ENCODE results near the gene GSTA4. TPM values are rescaled to one million over a fixed set of nuclear protein-coding genes. Genes with fewer than 3 reads are reported as not detected.
"Not testable (repeated sequence)": the region's sequence is repeated elsewhere in the genome, so short reads cannot be mapped to it uniquely, and the experiment has no call there.

The GSTA4 gene
- total and polyA plus RNA-seq, 2 donors (not counting 3 experiments of a cell fraction or from before 2014, with no cell fraction given) = 15.0 to 24.6 TPM

DNA sequence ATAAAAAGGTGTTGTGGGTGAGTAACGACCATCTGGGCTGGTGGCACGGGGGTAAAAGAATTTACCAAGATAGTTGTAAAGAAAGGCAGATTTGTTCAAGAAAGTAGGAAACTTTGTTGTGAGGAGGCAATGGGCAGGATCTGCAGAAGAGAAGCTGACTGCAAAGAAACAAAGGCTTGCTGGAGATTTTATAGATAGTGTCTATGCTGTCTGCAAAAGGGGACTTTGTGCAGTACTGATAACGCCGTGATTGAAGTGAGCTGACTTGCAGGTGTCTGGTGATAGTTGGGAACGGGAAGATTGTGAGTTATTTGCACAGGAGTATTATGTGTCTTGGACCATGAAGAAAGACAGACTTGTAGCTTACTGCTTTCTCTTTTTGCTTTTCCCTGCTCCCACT lies 48.8 kb downstream of the GSTA4 start:
- dilution Hi-C loops (cut with MboI; ENCODE audit: extremely low pct_ligation_motif_present, low sequenced_read_pairs) = no loop called here
- FAIRE-seq (no peak), DNase-seq (ENCODE audit: low read depth, low spot score) (no peak)
- ChIA-PET CTCF (interaction anchor here (1.5 kb wide), 1 partner anchor 11 kb away, joined by 4 read pairs; no protein-coding TSS in a partner anchor), POLR2A (no interaction called here)
- no peaks in the 10 kb centered on the region for H3K79me2 ChIP-seq (ENCODE audit: control insufficient read depth, insufficient read depth, low read length)
- no peak overlapping the region for H3K27ac ChIP-seq (ENCODE audit: insufficient read depth, low read depth, low read length)
- H4K20me1 ChIP-seq (replicated peaks; ENCODE audit: control insufficient read depth, extremely low read depth, insufficient read depth, low read length) = no peaks in the 10 kb centered on the region
- no peak overlapping the region for H2AFZ ChIP-seq (ENCODE audit: low read depth, low read length)
- peaks cover 8 to 9% of the 10 kb centered on the region in 2 experiments for H3K27me3 ChIP-seq (ENCODE audit: control insufficient read depth in 2 of 2, insufficient read depth in 2 of 2, low read length in 2 of 2)
- H3K4me3 ChIP-seq (replicated peaks in 1 of 3; ENCODE audit: insufficient read depth in 1 of 3, low read depth in 1 of 3, low read length in 3 of 3) = no peak overlapping the region
- intact Hi-C loops (cut with micrococcal nuclease) = loop anchor here (5.0 kb wide), 1 partner anchor 844 kb away; no protein-coding TSS in a partner anchor
- no peak overlapping the region for H3K9ac ChIP-seq (replicated peaks; ENCODE audit: extremely low read depth, insufficient read depth, low read length)
- H3K4me2 ChIP-seq (ENCODE audit: insufficient read depth, low read length) = no peak overlapping the region
- no TSS peak for BruUV-seq (replicated peaks)
- no peaks in the 10 kb centered on the region for H3K9me1 ChIP-seq (replicated peaks; ENCODE audit: control insufficient read depth, extremely low read depth, insufficient read depth, low read length)
- TF ChIP-seq POLR2A (IDR thresholded peaks at IDR 0.05; ENCODE audit: low read depth, low read length) = no peak
- no peaks in the 10 kb centered on the region for H3K9me3 ChIP-seq (replicated peaks; ENCODE audit: control insufficient read depth, insufficient read depth, low read length)
- H3K4me1 ChIP-seq (ENCODE audit: control insufficient read depth, extremely low read depth, insufficient read depth, low read length) = no peaks in the 10 kb centered on the region
- no peaks in the 10 kb centered on the region for H3K36me3 ChIP-seq (ENCODE audit: control insufficient read depth in 2 of 2, extremely low read depth in 1 of 2, insufficient read depth in 2 of 2, low read length in 2 of 2)

- FAIRE-seq; intact Hi-C loops (cut with micrococcal nuclease); dilution Hi-C loops (cut with MboI; ENCODE audit: extremely low pct_ligation_motif_present, low sequenced_read_pairs): not testable (repeated sequence)
Measured at GRCh38 chr6:52942821-52943220, 52.3 kb downstream of the GSTA4 start.

More at GRCh38 chr6:52942821-52943220, 52.3 kb downstream of the GSTA4 start:
- H3K4me1 ChIP-seq (ENCODE audit: control insufficient read depth, extremely low read depth, insufficient read depth, low read length); H3K9ac ChIP-seq (replicated peaks; ENCODE audit: extremely low read depth, insufficient read depth, low read length); POLR2A ChIA-PET; H3K27ac ChIP-seq (ENCODE audit: insufficient read depth, low read depth, low read length); H3K9me3 ChIP-seq (replicated peaks; ENCODE audit: control insufficient read depth, insufficient read depth, low read length); DNase-seq (ENCODE audit: low read depth, low spot score); H2AFZ ChIP-seq (ENCODE audit: low read depth, low read length); H3K4me2 ChIP-seq (ENCODE audit: insufficient read depth, low read length); H4K20me1 ChIP-seq (replicated peaks; ENCODE audit: control insufficient read depth, extremely low read depth, insufficient read depth, low read length); H3K79me2 ChIP-seq (ENCODE audit: control insufficient read depth, insufficient read depth, low read length); H3K36me3 ChIP-seq (ENCODE audit: control insufficient read depth in 2 of 2, extremely low read depth in 1 of 2, insufficient read depth in 2 of 2, low read length in 2 of 2); BruUV-seq (replicated peaks); H3K27me3 ChIP-seq (ENCODE audit: control insufficient read depth in 2 of 2, insufficient read depth in 2 of 2, low read length in 2 of 2); H3K4me3 ChIP-seq (replicated peaks in 1 of 3; ENCODE audit: insufficient read depth in 1 of 3, low read depth in 1 of 3, low read length in 3 of 3); H3K9me1 ChIP-seq (replicated peaks; ENCODE audit: control insufficient read depth, extremely low read depth, insufficient read depth, low read length): not testable (repeated sequence)
- CTCF ChIA-PET = interaction anchor here (1.2 kb wide), 1 partner anchor 20 kb away, joined by 3 read pairs; no protein-coding TSS in a partner anchor

All from endothelial cell of umbilical vein (primary cell).